Measurements from ENCODE around the gene SMYD5. TPM values are rescaled to one million over a fixed set of nuclear protein-coding genes. Genes with fewer than 3 reads are reported as not detected.

The SMYD5 gene
- total and polyA plus RNA-seq, 2 donors from 2014 or later: 20.8 to 23.5 TPM

- intact Hi-C loops (cut with DNase I): no loop called here
- TF ChIP-seq CTCF (IDR thresholded peaks at IDR 0.05; ENCODE audit: borderline replicate concordance, extremely low read depth, insufficient read depth): no peak
- Histone ChIP-seq H3K27ac (ENCODE audit: low read depth in 2 of 2, low read length in 2 of 2) (no peak overlapping the region), H3K36me3 (ENCODE audit: control insufficient read depth in 2 of 3, insufficient read depth in 3 of 3, low read length in 3 of 3) (peaks cover 5 to 68% (median 56%) of the 10 kb centered on the region in 3 donors), H3K27me3 (ENCODE audit: control insufficient read depth, insufficient read depth, low read length) (no peaks in the 10 kb centered on the region), H3K9me3 (ENCODE audit: control insufficient read depth in 2 of 3, insufficient read depth in 1 of 3, low read length in 3 of 3) (no peaks in the 10 kb centered on the region), H3K9ac (ENCODE audit: low read length in 3 of 3) (no peak overlapping the region), H3K4me3 (ENCODE audit: low read length in 3 of 3) (no peak overlapping the region), H3K4me1 (ENCODE audit: control insufficient read depth in 2 of 3, insufficient read depth in 2 of 3, low read depth in 1 of 3, low read length in 3 of 3) (no peaks in the 10 kb centered on the region)
- FAIRE-seq (no peak), DNase-seq (peak in 1 of 5 donors; percentile 7)
Measured at GRCh38 chr2:73244580-73244979, 30.5 kb downstream of the SMYD5 start.

- FAIRE-seq: no peak
- Histone ChIP-seq H3K27ac (ENCODE audit: low read depth in 2 of 2, low read length in 2 of 2) (no peak overlapping the region), H3K9me3 (ENCODE audit: control insufficient read depth in 2 of 3, insufficient read depth in 1 of 3, low read length in 3 of 3) (no peaks in the 10 kb centered on the region), H3K4me3 (ENCODE audit: low read length in 3 of 3) (no peak overlapping the region), H3K4me1 (ENCODE audit: control insufficient read depth in 2 of 3, insufficient read depth in 2 of 3, low read depth in 1 of 3, low read length in 3 of 3) (no peaks in the 10 kb centered on the region), H3K27me3 (ENCODE audit: control insufficient read depth, insufficient read depth, low read length) (no peaks in the 10 kb centered on the region), H3K9ac (ENCODE audit: low read length in 3 of 3) (no peak overlapping the region), H3K36me3 (ENCODE audit: control insufficient read depth in 2 of 3, insufficient read depth in 3 of 3, low read length in 3 of 3) (peaks cover 8 to 84% (median 68%) of the 10 kb centered on the region in 3 donors)
- no peak for DNase-seq
- intact Hi-C loops (cut with DNase I): no loop called here
- TF ChIP-seq CTCF (IDR thresholded peaks at IDR 0.05; ENCODE audit: borderline replicate concordance, extremely low read depth, insufficient read depth): no peak
Measured at GRCh38 chr2:73246850-73247249, 32.8 kb downstream of the SMYD5 start.

- no peak overlapping the region for H3K27ac ChIP-seq (ENCODE audit: low read depth in 2 of 2, low read length in 2 of 2)
- no peaks in the 10 kb centered on the region for H3K9me3 ChIP-seq (ENCODE audit: control insufficient read depth in 2 of 3, insufficient read depth in 1 of 3, low read length in 3 of 3)
- intact Hi-C loops (cut with DNase I): no loop called here
- no peaks in the 10 kb centered on the region for H3K4me1 ChIP-seq (ENCODE audit: control insufficient read depth in 2 of 3, insufficient read depth in 2 of 3, low read depth in 1 of 3, low read length in 3 of 3)
- DNase-seq (no peak), FAIRE-seq (no peak)
- H3K27me3 ChIP-seq (ENCODE audit: control insufficient read depth, insufficient read depth, low read length): no peaks in the 10 kb centered on the region
- no peak overlapping the region for H3K9ac ChIP-seq (ENCODE audit: low read length in 3 of 3)
- TF ChIP-seq CTCF (IDR thresholded peaks at IDR 0.05; ENCODE audit: borderline replicate concordance, extremely low read depth, insufficient read depth): no peak
- no peak overlapping the region for H3K4me3 ChIP-seq (ENCODE audit: low read length in 3 of 3)
- H3K36me3 ChIP-seq (ENCODE audit: control insufficient read depth in 2 of 3, insufficient read depth in 3 of 3, low read length in 3 of 3): peaks cover 6 to 76% (median 66%) of the 10 kb centered on the region in 3 donors
Measured at GRCh38 chr2:73249636-73250035, 35.6 kb downstream of the SMYD5 start.
